ENCODE results near the gene PGRMC1. TPM values are rescaled to one million over a fixed set of nuclear protein-coding genes. Genes with fewer than 3 reads are reported as not detected.

Gene PGRMC1
- total RNA-seq, 2 donors from 2014 or later, result 22.3 to 47.3 TPM

GRCh38 chrX:119222932-119223331, 13.2 kb upstream of the PGRMC1 start:
- Mint-ChIP-seq H3K4me3 (no peak overlapping the region), H3K36me3 (ENCODE audit: low read depth) (no peaks in the 10 kb centered on the region), H3K9me3 (no peaks in the 10 kb centered on the region), H3K27me3 (peaks cover 6% of the 10 kb centered on the region), H3K4me1 (no peaks in the 10 kb centered on the region), H3K27ac (no peak overlapping the region)
- ATAC-seq (replicated peaks), result no peak

GRCh38 chrX:119223783-119224182, 12.3 kb upstream of the PGRMC1 start:
- H3K27ac Mint-ChIP-seq, result no peak overlapping the region
- H3K9me3 Mint-ChIP-seq, result no peaks in the 10 kb centered on the region
- no peaks in the 10 kb centered on the region for H3K4me1 Mint-ChIP-seq
- H3K36me3 Mint-ChIP-seq (ENCODE audit: low read depth), result no peaks in the 10 kb centered on the region
- H3K27me3 Mint-ChIP-seq, result peaks cover 6% of the 10 kb centered on the region
- no peak for ATAC-seq (replicated peaks)
- no peak overlapping the region for H3K4me3 Mint-ChIP-seq

- Mint-ChIP-seq H3K27me3 (peaks cover 10% of the 10 kb centered on the region), H3K4me3 (no peak overlapping the region), H3K9me3 (no peaks in the 10 kb centered on the region), H3K27ac (no peak overlapping the region), H3K36me3 (ENCODE audit: low read depth) (no peaks in the 10 kb centered on the region), H3K4me1 (no peaks in the 10 kb centered on the region)
- no peak for ATAC-seq (replicated peaks)
Measured at GRCh38 chrX:119226446-119226845, 9.6 kb upstream of the PGRMC1 start.

- Mint-ChIP-seq H3K27ac (no peak overlapping the region), H3K4me1 (no peaks in the 10 kb centered on the region), H3K9me3 (no peaks in the 10 kb centered on the region), H3K4me3 (no peak overlapping the region), H3K36me3 (ENCODE audit: low read depth) (no peaks in the 10 kb centered on the region), H3K27me3 (peaks cover 13% of the 10 kb centered on the region)
- no peak for ATAC-seq (replicated peaks)
Measured at GRCh38 chrX:119228512-119229252, 7.4 kb upstream of the PGRMC1 start.

- no peak overlapping the region for H3K4me3 Mint-ChIP-seq
- no peaks in the 10 kb centered on the region for H3K36me3 Mint-ChIP-seq (ENCODE audit: low read depth)
- no peak overlapping the region for H3K27ac Mint-ChIP-seq
- no peaks in the 10 kb centered on the region for H3K9me3 Mint-ChIP-seq
- no peaks in the 10 kb centered on the region for H3K4me1 Mint-ChIP-seq
- peaks cover 13% of the 10 kb centered on the region for H3K27me3 Mint-ChIP-seq
- ATAC-seq (replicated peaks), result no peak
Measured at GRCh38 chrX:119229253-119229615, 6.9 kb upstream of the PGRMC1 start.

- Mint-ChIP-seq H3K27me3 (peaks cover 13% of the 10 kb centered on the region), H3K4me3 (no peak overlapping the region), H3K4me1 (no peaks in the 10 kb centered on the region), H3K27ac (no peak overlapping the region), H3K36me3 (ENCODE audit: low read depth) (no peaks in the 10 kb centered on the region), H3K9me3 (no peaks in the 10 kb centered on the region)
- ATAC-seq (replicated peaks), result peak; percentile 82
Measured at GRCh38 chrX:119230850-119231249, 5.2 kb upstream of the PGRMC1 start.

- peaks cover under 1% of the 10 kb centered on the region for H3K4me1 Mint-ChIP-seq
- no peak for ATAC-seq (replicated peaks)
- H3K27me3 Mint-ChIP-seq, result peaks cover 13% of the 10 kb centered on the region
- peaks cover under 1% of the 10 kb centered on the region for H3K36me3 Mint-ChIP-seq (ENCODE audit: low read depth)
- no peaks in the 10 kb centered on the region for H3K9me3 Mint-ChIP-seq
- no peak overlapping the region for H3K27ac Mint-ChIP-seq
- H3K4me3 Mint-ChIP-seq, result no peak overlapping the region
Measured at GRCh38 chrX:119231936-119232445, 4.1 kb upstream of the PGRMC1 start.

GRCh38 chrX:119235051-119235511, 1.0 kb upstream of the PGRMC1 start:
- H3K27ac Mint-ChIP-seq, result peak overlapping the region; percentile 80
- peaks cover 16% of the 10 kb centered on the region for H3K36me3 Mint-ChIP-seq (ENCODE audit: low read depth)
- H3K27me3 Mint-ChIP-seq, result peaks cover 4% of the 10 kb centered on the region
- peak overlapping the region; percentile 89 for H3K4me3 Mint-ChIP-seq
- H3K4me1 Mint-ChIP-seq, result peaks cover 6% of the 10 kb centered on the region
- no peaks in the 10 kb centered on the region for H3K9me3 Mint-ChIP-seq
- ATAC-seq (replicated peaks), result no peak

- H3K9me3 Mint-ChIP-seq, result no peaks in the 10 kb centered on the region
- peak overlapping the region; percentile 80 for H3K27ac Mint-ChIP-seq
- H3K36me3 Mint-ChIP-seq (ENCODE audit: low read depth), result peaks cover 34% of the 10 kb centered on the region
Measured at GRCh38 chrX:119236623-119237561, 807 bp downstream of the PGRMC1 start.

GRCh38 chrX:119237562-119237942, 1.5 kb downstream of the PGRMC1 start:
- peaks cover 40% of the 10 kb centered on the region for H3K36me3 Mint-ChIP-seq (ENCODE audit: low read depth)
- H3K4me3 Mint-ChIP-seq, result peak overlapping the region; percentile 89
- no peaks in the 10 kb centered on the region for H3K9me3 Mint-ChIP-seq
- H3K4me1 Mint-ChIP-seq, result peaks cover 15% of the 10 kb centered on the region
- H3K27me3 Mint-ChIP-seq, result no peaks in the 10 kb centered on the region
- peak overlapping the region; percentile 80 for H3K27ac Mint-ChIP-seq
- no peak for ATAC-seq (replicated peaks)

More at GRCh38 chrX:119236623-119237561, 807 bp downstream of the PGRMC1 start:
- no peaks in the 10 kb centered on the region for H3K27me3 Mint-ChIP-seq
- H3K4me3 Mint-ChIP-seq, result peak overlapping the region; percentile 89
- peaks cover 9% of the 10 kb centered on the region for H3K4me1 Mint-ChIP-seq
- peak; percentile 42 for ATAC-seq (replicated peaks)

GRCh38 chrX:119238557-119238956, 2.5 kb downstream of the PGRMC1 start:
- no peaks in the 10 kb centered on the region for H3K9me3 Mint-ChIP-seq
- H3K27ac Mint-ChIP-seq, result no peak overlapping the region
- H3K4me3 Mint-ChIP-seq, result peak overlapping the region; percentile 89
- no peaks in the 10 kb centered on the region for H3K27me3 Mint-ChIP-seq
- no peak for ATAC-seq (replicated peaks)
- peaks cover 50% of the 10 kb centered on the region for H3K36me3 Mint-ChIP-seq (ENCODE audit: low read depth)
- peaks cover 19% of the 10 kb centered on the region for H3K4me1 Mint-ChIP-seq

- H3K9me3 Mint-ChIP-seq, result no peaks in the 10 kb centered on the region
- H3K27ac Mint-ChIP-seq, result no peak overlapping the region
- no peak for ATAC-seq (replicated peaks)
- no peaks in the 10 kb centered on the region for H3K27me3 Mint-ChIP-seq
- no peak overlapping the region for H3K4me3 Mint-ChIP-seq
- H3K36me3 Mint-ChIP-seq (ENCODE audit: low read depth), result peaks cover 68% of the 10 kb centered on the region
- H3K4me1 Mint-ChIP-seq, result peaks cover 19% of the 10 kb centered on the region
Measured at GRCh38 chrX:119240356-119240755, 4.3 kb downstream of the PGRMC1 start.

- no peak for ATAC-seq (replicated peaks)
- H3K9me3 Mint-ChIP-seq, result no peaks in the 10 kb centered on the region
Measured at GRCh38 chrX:119247702-119248101, 11.6 kb downstream of the PGRMC1 start.

GRCh38 chrX:119249891-119250290, 13.8 kb downstream of the PGRMC1 start:
- no peaks in the 10 kb centered on the region for H3K27me3 Mint-ChIP-seq
- H3K36me3 Mint-ChIP-seq (ENCODE audit: low read depth), result peaks cover 14% of the 10 kb centered on the region
- H3K9me3 Mint-ChIP-seq, result no peaks in the 10 kb centered on the region
- H3K4me1 Mint-ChIP-seq, result no peaks in the 10 kb centered on the region
- ATAC-seq (replicated peaks), result no peak
- H3K4me3 Mint-ChIP-seq, result no peak overlapping the region
- no peak overlapping the region for H3K27ac Mint-ChIP-seq

More at GRCh38 chrX:119247702-119248101, 11.6 kb downstream of the PGRMC1 start:
- no peak overlapping the region for H3K27ac Mint-ChIP-seq
- H3K27me3 Mint-ChIP-seq, result no peaks in the 10 kb centered on the region
- H3K4me3 Mint-ChIP-seq, result no peak overlapping the region
- peaks cover 2% of the 10 kb centered on the region for H3K4me1 Mint-ChIP-seq
- peaks cover 35% of the 10 kb centered on the region for H3K36me3 Mint-ChIP-seq (ENCODE audit: low read depth)

Measured in activated T-helper 17 cell treated with anti-CD3 and anti-CD28 coated beads, Interleukin-2, amount 50 U/mL, for 72 hours (primary cell).